ENCODE data around the gene TPM4. TPM values are rescaled to one million over a fixed set of nuclear protein-coding genes. Genes with fewer than 3 reads are reported as not detected.

The TPM4 gene
- total RNA-seq, 1 donor from 2014 or later: 94.8 TPM

GRCh38 chr19:16041991-16042386 lies 34.3 kb upstream of the TPM4 start:
- no peak for DNase-seq

- DNase-seq: no peak
Measured at GRCh38 chr19:16042533-16043085, 33.7 kb upstream of the TPM4 start.

GRCh38 chr19:16043156-16043757 lies 33.0 kb upstream of the TPM4 start:
- DNase-seq: no peak

DNA sequence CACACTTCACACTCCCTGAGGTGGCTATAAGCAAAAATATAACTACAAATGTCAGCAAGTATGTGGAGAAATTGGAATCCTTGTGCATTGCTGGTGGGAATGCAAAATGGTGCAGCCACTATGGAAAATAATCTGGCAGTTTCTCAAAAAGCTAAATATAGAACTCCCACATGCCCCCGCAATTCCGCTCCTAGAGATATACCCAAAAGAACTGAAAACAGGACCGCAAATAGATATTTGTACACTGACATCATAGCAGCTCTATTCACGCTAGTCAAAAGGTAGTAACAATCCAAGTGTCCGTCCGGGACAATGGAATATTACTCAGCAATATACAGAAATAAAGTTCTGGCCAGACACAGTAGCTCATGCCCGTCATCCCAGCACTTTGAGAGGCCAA lies 31.5 kb upstream of the TPM4 start:
- no peak for DNase-seq

DNA sequence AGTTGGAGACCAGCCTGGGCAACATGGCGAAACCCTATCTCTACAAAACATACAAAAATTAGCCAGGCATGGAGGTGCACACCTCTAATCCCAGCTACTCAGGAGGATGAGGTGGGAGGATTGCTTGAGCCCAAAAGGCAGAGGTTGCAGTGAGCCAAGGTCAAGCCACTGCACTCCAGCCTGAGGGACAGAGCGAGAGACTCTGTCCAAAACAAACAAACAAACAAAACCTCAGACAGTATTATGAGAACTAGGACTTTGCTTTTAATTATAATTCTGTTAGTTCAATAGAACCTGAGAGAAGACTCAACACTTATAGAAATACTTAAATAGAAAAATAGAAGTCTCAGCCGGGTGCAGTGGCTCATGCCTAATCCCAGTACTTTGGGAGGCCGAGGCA lies 31.1 kb upstream of the TPM4 start:
- DNase-seq: no peak

DNA sequence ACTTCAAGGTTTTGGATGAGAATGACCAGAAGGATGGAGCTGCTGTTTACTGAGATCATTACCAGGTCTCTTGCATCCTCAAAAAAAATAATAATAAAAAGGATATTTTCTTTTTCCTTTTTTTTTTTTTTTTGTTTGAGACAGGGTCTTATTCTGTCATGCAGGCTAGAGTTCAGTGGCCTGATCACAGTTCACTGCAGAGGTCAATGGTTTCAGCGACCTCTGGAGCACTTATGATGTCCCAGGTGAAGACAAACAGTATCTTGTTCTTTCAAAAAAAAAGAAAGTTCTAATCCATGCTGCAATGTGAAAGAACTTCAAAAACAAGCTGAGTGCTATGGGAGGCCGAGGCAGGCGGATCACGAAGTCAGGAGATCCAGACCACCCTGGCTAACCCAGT lies 30.4 kb upstream of the TPM4 start:
- no peak for DNase-seq

DNA sequence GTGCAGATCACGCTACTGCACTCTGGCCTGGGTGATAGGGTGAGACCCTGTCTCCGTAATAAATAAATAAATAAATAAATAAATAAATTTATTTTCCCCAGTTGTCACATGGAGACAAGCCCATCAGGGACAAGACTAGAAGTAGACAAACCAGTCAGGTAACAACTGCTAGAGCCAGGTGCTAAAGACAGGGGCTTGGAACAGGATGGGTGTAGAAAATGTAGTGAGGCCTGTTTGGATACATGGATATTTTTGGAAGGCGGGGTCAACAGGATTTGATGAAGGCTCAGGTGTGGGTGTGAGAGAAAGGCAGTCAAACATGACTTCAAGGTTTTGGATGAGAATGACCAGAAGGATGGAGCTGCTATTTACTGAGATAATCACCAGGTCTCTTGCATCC lies 27.7 kb upstream of the TPM4 start:
- DNase-seq: no peak

DNA sequence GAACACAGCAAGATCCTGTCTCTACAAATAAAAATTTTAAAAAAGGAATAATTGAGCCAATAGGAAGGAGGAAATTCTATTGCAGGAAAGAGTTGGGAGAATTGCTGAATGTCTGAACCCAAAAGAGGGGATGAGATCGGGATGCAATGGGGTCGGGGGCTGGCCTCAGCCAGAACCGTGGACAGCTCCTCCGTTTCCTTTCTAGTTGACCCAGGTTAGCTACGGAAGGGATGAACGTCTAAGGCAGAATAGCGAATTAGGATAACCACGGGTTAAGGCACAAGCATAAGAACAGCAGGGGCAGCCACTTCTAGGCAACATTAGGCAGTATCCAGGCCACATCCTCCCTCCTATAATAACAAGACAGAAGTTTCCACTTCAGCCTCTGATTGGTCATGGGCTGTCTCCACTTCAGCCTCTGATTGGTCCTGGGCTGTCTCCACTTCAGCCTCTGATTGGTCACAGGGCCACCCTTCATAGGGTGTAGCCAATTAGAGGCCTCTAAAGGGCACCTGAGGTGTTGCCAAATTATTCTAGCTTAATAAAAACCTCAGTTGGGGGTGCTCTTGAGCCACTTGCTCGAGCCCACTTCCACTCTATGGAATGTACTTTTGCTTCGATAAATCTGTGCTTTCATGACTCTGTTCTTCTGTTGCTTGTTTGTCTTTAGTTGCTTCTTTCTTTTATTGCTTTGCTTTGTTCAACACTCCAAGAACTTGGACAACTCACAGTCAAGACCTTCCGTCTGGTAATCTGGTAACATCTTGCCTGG lies 24.9 kb upstream of the TPM4 start:
- no peak for DNase-seq

DNA sequence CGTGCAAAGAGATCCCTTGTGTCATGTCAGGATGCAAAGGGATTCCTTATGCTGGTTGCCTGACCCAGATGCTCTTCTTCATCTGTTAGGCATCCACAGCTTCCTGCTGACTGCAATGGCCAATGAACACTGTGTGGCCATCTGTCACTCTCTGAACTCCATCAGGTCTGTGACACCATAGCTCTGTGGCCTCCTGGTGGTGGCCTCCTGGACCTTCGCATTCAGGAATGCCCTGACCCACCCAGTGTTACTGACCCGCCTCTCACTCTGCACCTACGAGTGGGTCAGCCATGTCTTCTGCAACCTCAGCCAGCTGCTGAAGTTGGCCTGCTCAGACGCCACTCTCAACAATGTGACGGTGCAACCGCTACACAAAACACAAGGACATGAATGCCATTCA lies 23.9 kb upstream of the TPM4 start:
- no peak for DNase-seq

- DNase-seq: no peak
Measured at GRCh38 chr19:16057062-16057461, 19.2 kb upstream of the TPM4 start.

GRCh38 chr19:16060294-16060693 lies 16.0 kb upstream of the TPM4 start:
- no peak for DNase-seq

DNA sequence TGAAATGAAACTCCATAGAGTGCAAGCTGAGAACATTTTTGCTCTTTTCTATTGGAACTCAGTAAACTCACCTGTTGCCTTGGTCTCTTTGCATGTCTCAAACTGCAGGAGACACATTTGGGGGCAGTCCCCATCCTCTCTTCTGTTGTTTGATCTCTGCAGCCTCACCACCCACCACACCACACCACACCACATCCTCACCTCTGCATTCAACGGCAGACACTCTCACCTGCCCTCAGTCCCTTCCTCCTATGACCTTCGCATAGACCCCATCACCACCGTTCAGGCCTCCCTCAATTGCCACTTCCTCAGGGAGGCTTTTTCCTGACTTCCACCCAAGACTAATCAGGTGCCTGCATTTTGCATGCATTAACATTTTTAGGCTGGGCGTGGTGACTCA lies 14.4 kb upstream of the TPM4 start:
- DNase-seq: no peak

GRCh38 chr19:16062789-16063188 lies 13.5 kb upstream of the TPM4 start:
- DNase-seq: no peak

GRCh38 chr19:16064209-16064889 lies 11.9 kb upstream of the TPM4 start:
- no peak for DNase-seq

GRCh38 chr19:16066611-16067104 lies 9.6 kb upstream of the TPM4 start:
- no peak for DNase-seq

DNA sequence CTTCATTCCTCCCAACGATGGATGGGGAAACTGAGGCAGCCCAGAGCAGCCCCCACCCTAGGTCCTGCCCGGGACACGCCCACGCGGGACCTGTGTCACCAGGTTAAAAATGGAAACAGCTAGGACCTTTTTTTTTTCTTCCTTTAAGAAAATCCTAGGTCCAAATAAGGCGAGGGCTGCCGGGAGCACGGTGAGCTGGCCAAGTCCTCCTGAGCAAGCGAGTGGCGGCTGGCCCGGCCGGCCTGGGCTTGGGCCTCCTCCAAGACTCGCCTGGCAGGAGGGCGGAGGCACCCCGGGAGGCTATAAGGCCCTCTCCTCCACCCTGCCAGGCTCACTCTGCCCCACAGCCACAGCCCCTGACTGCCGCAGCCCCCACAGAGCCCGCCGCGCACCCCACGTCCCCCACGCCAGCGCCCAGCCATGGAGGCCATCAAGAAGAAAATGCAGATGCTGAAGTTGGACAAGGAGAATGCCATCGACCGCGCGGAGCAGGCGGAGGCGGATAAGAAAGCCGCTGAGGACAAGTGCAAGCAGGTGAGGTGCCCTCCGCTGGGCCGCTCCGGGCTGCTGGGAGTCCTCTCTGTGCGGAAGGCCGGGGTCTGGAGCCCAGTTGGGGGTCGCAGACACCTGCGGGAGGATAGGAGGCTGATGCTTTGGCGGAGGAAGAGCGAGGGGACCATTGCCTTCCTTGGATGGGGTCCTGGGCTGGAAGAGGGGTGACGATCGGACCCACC lies 8.9 kb upstream of the TPM4 start:
- no peak for DNase-seq

DNA sequence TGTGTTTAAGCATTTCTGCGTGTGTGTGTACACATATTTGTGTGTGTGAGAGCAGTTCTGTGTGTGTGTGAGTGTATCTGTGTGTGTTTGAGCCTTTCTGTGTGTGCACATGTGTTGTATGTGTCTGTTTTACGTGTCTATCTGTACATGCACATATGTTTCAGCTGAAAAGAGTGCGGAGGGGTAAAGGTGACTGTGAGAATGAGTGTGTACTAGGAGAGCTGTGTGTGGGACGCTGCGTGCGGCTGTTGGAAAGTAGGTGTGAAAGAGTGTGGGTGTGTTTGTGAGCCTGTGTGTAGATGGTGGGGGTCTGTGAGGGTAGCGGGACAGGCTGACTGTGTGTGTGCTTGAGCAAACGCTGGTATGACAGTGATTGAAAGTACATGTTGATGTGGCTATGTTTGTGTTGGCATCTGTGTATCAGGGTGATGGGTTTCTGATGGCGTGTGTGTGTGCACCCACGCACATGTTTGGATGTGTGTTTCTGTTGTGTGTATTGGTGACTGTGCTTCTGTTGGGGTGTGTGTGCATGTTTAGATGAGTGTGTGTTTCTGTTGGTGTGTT lies 7.5 kb upstream of the TPM4 start:
- no peak for DNase-seq

GRCh38 chr19:16069813-16070365 lies 6.4 kb upstream of the TPM4 start:
- DNase-seq: no peak

DNA sequence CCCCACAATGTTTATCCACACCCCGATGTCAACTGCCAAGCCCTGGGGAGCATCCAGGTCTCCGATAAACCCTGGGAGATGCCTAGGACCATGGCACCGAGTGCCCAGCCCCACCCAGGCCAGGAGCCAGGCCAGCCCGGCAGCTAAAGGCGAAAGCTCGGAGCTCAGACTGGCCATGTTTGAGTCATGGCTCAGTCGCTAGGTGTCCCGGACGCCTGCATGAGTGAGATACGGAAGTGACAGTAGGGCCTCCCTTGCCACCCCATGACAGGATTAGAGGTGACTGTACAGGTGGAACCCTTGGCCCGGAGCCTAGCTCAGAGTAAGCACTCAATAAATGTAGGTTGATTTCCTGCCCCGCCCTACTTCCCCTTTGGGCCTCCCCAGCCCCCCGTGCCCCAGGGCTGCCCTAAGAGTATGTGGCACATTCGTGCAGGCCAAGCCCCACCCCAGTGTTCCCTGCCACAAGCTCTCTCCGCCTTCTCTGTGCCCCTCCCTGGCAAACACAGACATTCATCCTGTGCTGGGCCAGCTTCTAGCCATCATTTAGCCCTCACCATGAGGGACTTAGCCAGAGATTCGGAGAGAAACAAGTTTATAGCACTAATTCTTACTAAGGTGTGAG lies 5.8 kb upstream of the TPM4 start:
- DNase-seq: no peak

DNA sequence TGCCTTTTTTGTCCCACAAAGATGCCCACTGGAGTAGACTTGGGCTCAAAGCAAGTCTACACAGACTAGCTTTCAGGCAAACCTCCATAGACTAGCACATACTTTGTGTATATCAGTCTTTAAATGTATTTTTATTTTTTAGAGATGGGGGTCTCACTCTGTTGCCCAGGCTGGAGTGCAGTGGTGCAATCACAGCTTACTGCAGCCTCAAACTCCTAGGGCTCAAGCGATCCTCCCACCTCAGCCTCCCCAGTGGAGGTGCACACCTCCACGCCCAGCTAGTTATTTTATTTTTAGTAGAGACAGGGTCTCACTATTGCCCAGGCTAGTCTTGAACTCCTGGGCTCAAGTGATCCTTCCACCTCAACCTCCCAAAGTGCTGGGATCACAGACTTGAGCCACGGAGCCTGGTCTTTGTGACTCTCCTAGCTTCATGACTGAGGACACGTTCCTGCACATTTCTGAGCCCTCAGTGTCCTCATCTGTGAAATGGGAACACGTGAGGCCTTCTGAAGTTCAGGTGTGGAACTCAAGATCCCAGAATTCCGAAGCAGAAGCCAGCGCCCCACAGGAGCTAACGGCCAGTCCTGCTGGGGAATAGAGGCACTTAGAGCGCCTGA lies 5.1 kb upstream of the TPM4 start:
- no peak for DNase-seq

DNA sequence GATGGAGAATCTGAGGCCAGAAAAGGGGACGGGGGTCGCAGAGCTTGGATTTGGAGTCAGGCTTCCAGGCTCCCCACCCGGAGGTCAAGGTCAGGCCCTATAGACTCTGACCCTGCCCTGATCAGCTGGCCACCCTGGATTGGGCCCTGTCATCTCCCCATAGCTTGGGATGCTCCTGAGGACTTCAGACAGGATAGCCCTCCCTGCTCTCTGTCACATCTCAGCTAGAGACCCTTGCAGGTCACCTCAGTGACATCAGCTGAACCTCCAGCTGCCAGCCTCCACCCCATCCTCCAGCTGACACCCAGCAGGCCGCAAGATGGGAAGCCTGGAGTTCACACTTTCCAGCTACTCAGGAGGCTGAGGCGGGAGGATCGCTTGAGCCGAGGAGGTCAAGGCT lies 2.8 kb upstream of the TPM4 start:
- DNase-seq: no peak
